CD14-positive monocyte (primary cell): ENCODE data around the gene POFUT2. TPM values are rescaled to one million over a fixed set of nuclear protein-coding genes. Genes with fewer than 3 reads are reported as not detected.

Source experiments
- DNase-seq, 3 donors: peaks; one replicate each; pipeline ENCODE4 v3.0.0-alpha.2; 2011 to 2022
- H2AFZ ChIP-seq: 2 replicates; pipeline ENCODE4 v1.6.0; 2012; ENCODE audit warnings: mild to moderate bottlenecking, low read depth, low read length, inconsistent platforms; ENCODE audit not compliant: insufficient read depth, poor library complexity, severe bottlenecking
- H3K27ac ChIP-seq, 2 donors: 1 replicate in 1 of 2; 2 replicates in 1 of 2; pipeline ENCODE4 v1.5.1; 2012 to 2013; ENCODE audit warnings: low read length in 2 of 2, control low read depth in 1 of 2, inconsistent platforms in 1 of 2, low read depth in 1 of 2, mild to moderate bottlenecking in 1 of 2
- H3K27me3 ChIP-seq, 2 donors: one replicate each; pipeline versions ENCODE4 v1.6.0 to v1.6.1; 2011 to 2013; ENCODE audit warnings: low read length in 2 of 2; ENCODE audit not compliant: control insufficient read depth in 2 of 2, insufficient read depth in 2 of 2
- H3K36me3 ChIP-seq, 2 donors: replicated peaks in 1 of 2; 1 replicate in 1 of 2; 2 replicates in 1 of 2; pipeline versions ENCODE4 v1.5.1 to v1.6.1; 2012 to 2013; ENCODE audit warnings: low read length in 2 of 2, control low read depth in 1 of 2, inconsistent platforms in 1 of 2, mild to moderate bottlenecking in 1 of 2; ENCODE audit not compliant: insufficient read depth in 2 of 2, control insufficient read depth in 1 of 2
- H3K4me1 ChIP-seq, 2 donors: 1 replicate in 1 of 2; 2 replicates in 1 of 2; pipeline versions ENCODE4 v1.5.1 to v1.6.1; 2012 to 2013; ENCODE audit warnings: low read length in 2 of 2, control low read depth in 1 of 2, inconsistent platforms in 1 of 2, mild to moderate bottlenecking in 1 of 2, moderate library complexity in 1 of 2; ENCODE audit not compliant: insufficient read depth in 2 of 2, control insufficient read depth in 1 of 2
- H3K4me2 ChIP-seq: replicated peaks from 2 replicates; pipeline ENCODE3; 2012; ENCODE audit warnings: low read length, moderate library complexity, mild to moderate bottlenecking; ENCODE audit not compliant: poor library complexity, severe bottlenecking; ENCODE audit errors: extremely low read depth
- H3K4me3 ChIP-seq, 3 experiments: fragments of 200-600 bp in 1 of 3; sonication (generic) in 1 of 3; replicated peaks in 1 of 3; 1 replicate in 2 of 3; 2 replicates in 1 of 3; pipeline ENCODE4 v1.5.1; 2011 to 2013; ENCODE audit warnings: low read length in 3 of 3, mild to moderate bottlenecking in 3 of 3, control low read depth in 2 of 3, low read depth in 2 of 3, inconsistent platforms in 1 of 3, moderate library complexity in 1 of 3
- H3K79me2 ChIP-seq: 2 replicates; pipeline ENCODE4 v1.6.0; 2012; ENCODE audit warnings: mild to moderate bottlenecking, control low read depth, inconsistent platforms, low read length, moderate library complexity; ENCODE audit not compliant: insufficient read depth
- H3K9ac ChIP-seq: 2 replicates; pipeline ENCODE4 v1.6.0; 2017; ENCODE audit warnings: low read length, mild to moderate bottlenecking; ENCODE audit not compliant: insufficient read depth, poor library complexity, severe bottlenecking
- H3K9me3 ChIP-seq, 2 donors: replicated peaks in 1 of 2; 1 replicate in 1 of 2; 2 replicates in 1 of 2; pipeline versions ENCODE4 v1.5.1 to v1.6.1; 2012 to 2013; ENCODE audit warnings: low read length in 2 of 2, control low read depth in 1 of 2; ENCODE audit not compliant: control insufficient read depth in 1 of 2, insufficient read depth in 1 of 2
- H4K20me1 ChIP-seq: 2 replicates; pipeline ENCODE4 v1.6.0; 2012; ENCODE audit warnings: mild to moderate bottlenecking, low read length, control low read depth, moderate library complexity; ENCODE audit not compliant: insufficient read depth
- H3K27ac Mint-ChIP-seq, 7 donors: one replicate each; pipeline ENCODE4 v1.8.0; 2020; ENCODE audit warnings: mild to moderate bottlenecking in 7 of 7, mixed read lengths in 7 of 7, moderate library complexity in 6 of 7, inconsistent platforms in 2 of 7
- H3K27me3 Mint-ChIP-seq, 3 donors: one replicate each; pipeline ENCODE4 v1.8.0; 2021 to 2022; ENCODE audit warnings: low read depth in 3 of 3, mild to moderate bottlenecking in 3 of 3, mixed read lengths in 3 of 3, moderate library complexity in 3 of 3, inconsistent platforms in 1 of 3
- H3K36me3 Mint-ChIP-seq, 2 donors: one replicate each; pipeline ENCODE4 v1.8.0; 2020; ENCODE audit warnings: mixed read lengths in 2 of 2, inconsistent platforms in 1 of 2, mild to moderate bottlenecking in 1 of 2
- H3K4me1 Mint-ChIP-seq: one replicate; pipeline ENCODE4 v1.8.0; 2020; ENCODE audit warnings: mild to moderate bottlenecking, mixed read lengths
- H3K4me3 Mint-ChIP-seq, 2 donors: one replicate each; pipeline ENCODE4 v1.8.0; 2020; ENCODE audit warnings: mild to moderate bottlenecking in 2 of 2, mixed read lengths in 2 of 2, moderate library complexity in 1 of 2
- H3K9me3 Mint-ChIP-seq, 7 donors: one replicate each; pipeline ENCODE4 v1.8.0; 2020 to 2022; ENCODE audit warnings: mixed read lengths in 7 of 7, mild to moderate bottlenecking in 6 of 7, moderate library complexity in 6 of 7, inconsistent platforms in 2 of 7
- WGBS: methylation state at CpG from one replicate; pipeline ENCODE4 v1.1.5; 2013; ENCODE audit warnings: missing lambda C conversion rate; ENCODE audit not compliant: insufficient coverage; 5-methylcytosine and 5-hydroxymethylcytosine counted together
- intact Hi-C, 2 donors: fragments of 100-400 bp; cut with micrococcal nuclease; formaldehyde crosslinking; loops; one replicate each; pipeline versions ENCODE4 v1.15.0 to v1.15.1; 2023
- polyA plus RNA-seq, 3 donors: library from polyadenylated mRNA; depleted of rRNA in 1 of 3; unstranded in 2 of 3; stranded (reverse) in 1 of 3; fragments of 300-500 nt in 2 of 3; fragments of >200 nt in 1 of 3; fragmentation: Illumina TruSeq in 2 of 3; gene quantifications; 1 replicate in 2 of 3; 2 replicates in 1 of 3; pipeline ENCODE4 v1.2.3, GENCODE V29; 2012 to 2021
- TF ChIP-seq, protein P1 (sequence below): fragments of 200-600 bp; IDR thresholded peaks from one replicate; pipeline ENCODE4 v1.8.0; 2022; ENCODE audit warnings: antibody characterized with exemption, mild to moderate bottlenecking

The POFUT2 gene
- polyA plus RNA-seq, 3 donors = 1.8 to 21.3 (median 2.8) TPM

DNA sequence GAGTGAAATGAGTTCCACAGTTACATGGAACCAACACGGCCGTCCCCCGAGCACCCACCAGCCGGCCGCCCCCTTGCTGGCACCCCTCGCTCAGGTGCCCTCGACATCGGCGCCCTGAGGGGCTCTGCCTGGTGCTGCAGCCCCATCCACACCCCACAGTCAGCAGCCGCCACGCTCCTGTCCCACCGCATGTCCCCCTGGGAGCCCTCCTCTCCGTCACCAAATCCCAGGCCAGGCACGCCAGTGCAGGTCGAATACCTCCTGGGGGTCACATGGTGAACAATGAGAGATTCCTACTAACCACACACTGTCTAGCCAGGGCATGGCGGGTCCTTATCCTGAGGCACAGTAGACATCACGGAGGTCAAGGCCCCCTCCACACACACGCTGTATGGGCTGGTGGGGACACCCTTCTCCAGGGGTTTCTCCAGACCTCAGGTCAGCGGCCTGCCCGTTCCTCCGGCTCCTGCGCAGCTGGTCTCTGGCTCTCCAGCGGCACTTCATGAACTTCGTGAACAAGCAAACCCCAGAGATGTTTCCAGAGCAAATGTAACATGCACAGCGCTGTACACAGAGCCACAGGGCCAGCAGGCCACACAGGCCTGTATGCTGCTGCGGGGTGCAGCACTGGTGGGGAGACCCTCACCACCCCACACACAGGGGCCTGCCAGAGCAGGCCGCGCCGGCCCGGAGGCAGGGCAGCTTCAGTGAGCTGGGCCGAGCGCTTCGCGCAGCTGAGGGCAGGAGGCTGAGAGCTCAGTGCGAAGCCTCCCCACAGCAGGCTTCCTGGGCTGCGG, 21.8 kb downstream of the POFUT2 start:
- H3K4me2 ChIP-seq = no peak overlapping the region
- no peaks in the 10 kb centered on the region for H4K20me1 ChIP-seq
- H3K4me3 ChIP-seq = no peak overlapping the region
- peak in 1 of 3 donors; percentile 2 for DNase-seq
- Mint-ChIP-seq H3K36me3 (peaks cover 45 to 54% of the 10 kb centered on the region in 2 donors), H3K27me3 (no peaks in the 10 kb centered on the region), H3K4me3 (no peak overlapping the region), H3K4me1 (no peaks in the 10 kb centered on the region), H3K9me3 (peaks cover 0 to 6% (median 1%) of the 10 kb centered on the region in 7 donors), H3K27ac (peak overlapping the region in 1 of 7 donors; percentile 57)
- TF ChIP-seq, protein P1, sequence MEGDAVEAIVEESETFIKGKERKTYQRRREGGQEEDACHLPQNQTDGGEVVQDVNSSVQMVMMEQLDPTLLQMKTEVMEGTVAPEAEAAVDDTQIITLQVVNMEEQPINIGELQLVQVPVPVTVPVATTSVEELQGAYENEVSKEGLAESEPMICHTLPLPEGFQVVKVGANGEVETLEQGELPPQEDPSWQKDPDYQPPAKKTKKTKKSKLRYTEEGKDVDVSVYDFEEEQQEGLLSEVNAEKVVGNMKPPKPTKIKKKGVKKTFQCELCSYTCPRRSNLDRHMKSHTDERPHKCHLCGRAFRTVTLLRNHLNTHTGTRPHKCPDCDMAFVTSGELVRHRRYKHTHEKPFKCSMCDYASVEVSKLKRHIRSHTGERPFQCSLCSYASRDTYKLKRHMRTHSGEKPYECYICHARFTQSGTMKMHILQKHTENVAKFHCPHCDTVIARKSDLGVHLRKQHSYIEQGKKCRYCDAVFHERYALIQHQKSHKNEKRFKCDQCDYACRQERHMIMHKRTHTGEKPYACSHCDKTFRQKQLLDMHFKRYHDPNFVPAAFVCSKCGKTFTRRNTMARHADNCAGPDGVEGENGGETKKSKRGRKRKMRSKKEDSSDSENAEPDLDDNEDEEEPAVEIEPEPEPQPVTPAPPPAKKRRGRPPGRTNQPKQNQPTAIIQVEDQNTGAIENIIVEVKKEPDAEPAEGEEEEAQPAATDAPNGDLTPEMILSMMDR = no peak
- H3K9me3 ChIP-seq = peaks cover 12% of the 10 kb centered on the region in 2 donors
- H3K4me1 ChIP-seq = no peaks in the 10 kb centered on the region
- H3K79me2 ChIP-seq = no peaks in the 10 kb centered on the region
- H3K27me3 ChIP-seq = no peaks in the 10 kb centered on the region
- H2AFZ ChIP-seq = no peak overlapping the region
- 97% methylated on average over 30 of the region's 36 CpGs for WGBS
- H3K9ac ChIP-seq = no peak overlapping the region
- intact Hi-C loops = loop anchor here in 1 of 2 donors (10.0 kb wide), 1 partner anchor 101 kb away; no protein-coding TSS in a partner anchor
- H3K27ac ChIP-seq = no peak overlapping the region
- peaks cover 54 to 64% of the 10 kb centered on the region in 2 donors for H3K36me3 ChIP-seq

DNA sequence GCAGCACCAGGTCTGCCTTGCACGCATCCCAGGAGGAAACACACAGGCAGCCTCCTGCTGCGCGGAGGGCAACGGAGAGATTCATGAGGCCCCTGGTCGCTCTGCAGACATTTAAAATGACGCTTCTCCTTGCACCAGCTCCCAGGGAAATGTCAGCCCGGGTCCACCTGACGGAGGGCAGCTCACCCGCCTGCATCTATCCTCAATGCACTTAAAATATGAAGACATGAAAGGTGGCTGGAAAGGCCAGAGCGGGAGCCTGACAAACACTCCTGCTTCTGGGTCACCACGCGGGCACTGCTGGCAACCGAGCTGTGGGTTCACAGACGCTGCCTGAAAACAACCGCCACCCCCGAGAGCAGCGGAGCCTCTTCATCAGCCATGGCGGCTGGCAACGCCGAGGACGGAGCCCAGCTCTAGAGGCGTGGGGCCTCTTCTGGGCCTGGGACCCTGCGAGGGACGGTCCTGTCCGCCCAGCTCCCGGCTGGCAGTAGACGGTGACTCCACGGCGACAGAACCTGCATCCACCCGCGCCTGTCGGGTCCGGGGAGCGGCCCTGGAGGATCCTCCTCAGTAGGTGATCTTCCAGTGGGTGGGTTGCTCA, 22.7 kb downstream of the POFUT2 start:
- H3K9me3 ChIP-seq = peaks cover 3 to 5% of the 10 kb centered on the region in 2 donors
- peaks cover 0 to 3% (median under 1%) of the 10 kb centered on the region in 7 donors for H3K9me3 Mint-ChIP-seq
- H4K20me1 ChIP-seq = no peaks in the 10 kb centered on the region
- H3K4me2 ChIP-seq = no peak overlapping the region
- H3K4me1 ChIP-seq = no peaks in the 10 kb centered on the region
- peak overlapping the region in 1 of 2 donors; percentile 34 for H3K4me3 Mint-ChIP-seq
- WGBS = 98% methylated on average over 19 of the region's 34 CpGs
- H2AFZ ChIP-seq = no peak overlapping the region
- H3K79me2 ChIP-seq = no peaks in the 10 kb centered on the region
- H3K27ac Mint-ChIP-seq = peak overlapping the region in 1 of 7 donors; percentile 4
- no peak overlapping the region for H3K9ac ChIP-seq
- TF ChIP-seq, protein P1 = no peak
- no peak overlapping the region for H3K4me3 ChIP-seq
- peaks cover 45 to 54% of the 10 kb centered on the region in 2 donors for H3K36me3 Mint-ChIP-seq
- H3K27me3 Mint-ChIP-seq = no peaks in the 10 kb centered on the region
- intact Hi-C loops = loop anchor here in 1 of 2 donors (10.0 kb wide), 1 partner anchor 100 kb away; no protein-coding TSS in a partner anchor
- no peaks in the 10 kb centered on the region for H3K4me1 Mint-ChIP-seq
- no peak overlapping the region for H3K27ac ChIP-seq
- peaks cover 46 to 55% of the 10 kb centered on the region in 2 donors for H3K36me3 ChIP-seq
- peak in 1 of 3 donors; percentile 1 for DNase-seq
- no peaks in the 10 kb centered on the region for H3K27me3 ChIP-seq
